ENCODE results near the gene BCLAF1.

DNA sequence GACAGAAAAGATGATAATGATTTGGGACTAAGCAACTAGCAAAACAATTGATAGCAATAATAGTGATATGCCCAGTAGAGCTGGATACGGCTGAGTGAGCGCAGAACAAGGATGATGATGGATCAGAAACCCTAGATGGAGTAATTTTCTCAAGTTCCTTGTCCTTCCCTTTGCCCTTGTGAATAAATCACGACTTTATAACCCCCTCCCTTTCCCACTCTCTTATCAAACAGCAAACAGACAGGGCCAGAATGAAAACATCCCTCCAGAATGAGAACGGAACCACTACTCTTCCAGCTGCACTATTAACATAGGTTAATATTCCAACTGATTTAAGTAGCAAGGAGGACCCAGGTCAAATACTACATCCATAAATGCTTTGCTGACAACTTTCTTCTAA lies 38.3 kb downstream of the BCLAF1 start:
- TF ChIP-seq POLR2A (IDR thresholded peaks at IDR 0.05) (no peak), CTCF (IDR thresholded peaks at IDR 0.05) (no peak)
